ENCODE data around the gene CREB5. TPM values are rescaled to one million over a fixed set of nuclear protein-coding genes. Genes with fewer than 3 reads are reported as not detected.

CREB5 gene
- total RNA-seq, 4 donors from 2014 or later, result 11.9 to 25.3 (median 14.4) TPM

DNA sequence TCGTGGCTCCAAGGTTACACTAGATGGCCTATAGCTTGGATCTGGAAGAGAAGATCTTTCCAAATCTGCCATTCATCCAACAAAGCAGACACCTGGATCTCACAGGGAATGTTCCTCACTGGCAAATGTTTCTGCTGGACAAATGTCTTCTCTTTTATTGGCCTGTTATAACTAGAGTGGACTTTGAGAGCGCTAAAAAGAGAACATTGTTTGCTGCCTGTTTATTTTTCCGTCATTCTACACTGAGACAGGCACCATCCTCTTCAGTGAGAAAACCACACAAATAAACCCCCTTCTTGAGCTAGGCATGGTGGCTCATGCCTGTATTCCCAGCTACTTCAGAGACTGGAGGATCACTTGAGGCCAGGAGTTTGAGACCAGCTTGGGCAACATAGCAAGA, 206.9 kb downstream of the CREB5 start:
- TF ChIP-seq, protein P1, sequence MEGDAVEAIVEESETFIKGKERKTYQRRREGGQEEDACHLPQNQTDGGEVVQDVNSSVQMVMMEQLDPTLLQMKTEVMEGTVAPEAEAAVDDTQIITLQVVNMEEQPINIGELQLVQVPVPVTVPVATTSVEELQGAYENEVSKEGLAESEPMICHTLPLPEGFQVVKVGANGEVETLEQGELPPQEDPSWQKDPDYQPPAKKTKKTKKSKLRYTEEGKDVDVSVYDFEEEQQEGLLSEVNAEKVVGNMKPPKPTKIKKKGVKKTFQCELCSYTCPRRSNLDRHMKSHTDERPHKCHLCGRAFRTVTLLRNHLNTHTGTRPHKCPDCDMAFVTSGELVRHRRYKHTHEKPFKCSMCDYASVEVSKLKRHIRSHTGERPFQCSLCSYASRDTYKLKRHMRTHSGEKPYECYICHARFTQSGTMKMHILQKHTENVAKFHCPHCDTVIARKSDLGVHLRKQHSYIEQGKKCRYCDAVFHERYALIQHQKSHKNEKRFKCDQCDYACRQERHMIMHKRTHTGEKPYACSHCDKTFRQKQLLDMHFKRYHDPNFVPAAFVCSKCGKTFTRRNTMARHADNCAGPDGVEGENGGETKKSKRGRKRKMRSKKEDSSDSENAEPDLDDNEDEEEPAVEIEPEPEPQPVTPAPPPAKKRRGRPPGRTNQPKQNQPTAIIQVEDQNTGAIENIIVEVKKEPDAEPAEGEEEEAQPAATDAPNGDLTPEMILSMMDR (IDR thresholded peaks at IDR 0.05; ENCODE audit: low read depth), result no peak

GRCh38 chr7:28621369-28621841, 209.1 kb downstream of the CREB5 start:
- TF ChIP-seq, protein P1 (IDR thresholded peaks at IDR 0.05; ENCODE audit: low read depth), result no peak

DNA sequence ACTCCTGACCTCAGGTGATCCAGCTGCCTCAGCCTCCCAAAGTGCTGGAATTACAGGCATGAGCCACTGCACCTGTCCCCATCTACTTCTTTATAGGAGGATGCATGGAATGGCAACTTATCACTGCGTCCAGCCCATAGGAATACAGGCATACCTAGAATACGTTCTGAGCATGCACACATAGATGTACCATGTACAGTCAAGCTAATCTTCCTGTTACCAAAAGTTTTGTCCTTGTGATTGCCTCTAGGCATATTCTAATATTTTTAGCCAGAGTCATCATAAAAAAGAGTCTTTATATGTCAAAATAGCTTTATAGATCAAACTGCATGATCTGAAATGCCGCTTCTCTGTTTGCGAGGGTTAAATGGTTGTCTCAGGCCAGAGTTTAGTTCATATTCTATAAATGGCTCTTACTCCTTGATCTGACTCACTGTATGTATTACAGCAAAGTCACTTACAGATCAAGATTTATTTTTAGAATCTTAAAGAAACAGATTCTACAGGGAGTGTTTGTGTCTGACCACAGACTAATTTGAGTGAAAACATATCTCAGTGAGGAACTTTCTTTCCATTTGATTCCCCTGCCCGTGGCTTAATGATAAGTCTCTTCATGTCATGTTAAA, 210.9 kb downstream of the CREB5 start:
- TF ChIP-seq, protein P1 (IDR thresholded peaks at IDR 0.05; ENCODE audit: low read depth), result no peak

- TF ChIP-seq, protein P1 (IDR thresholded peaks at IDR 0.05; ENCODE audit: low read depth), result no peak
Measured at GRCh38 chr7:28623863-28624262, 211.5 kb downstream of the CREB5 start.

DNA sequence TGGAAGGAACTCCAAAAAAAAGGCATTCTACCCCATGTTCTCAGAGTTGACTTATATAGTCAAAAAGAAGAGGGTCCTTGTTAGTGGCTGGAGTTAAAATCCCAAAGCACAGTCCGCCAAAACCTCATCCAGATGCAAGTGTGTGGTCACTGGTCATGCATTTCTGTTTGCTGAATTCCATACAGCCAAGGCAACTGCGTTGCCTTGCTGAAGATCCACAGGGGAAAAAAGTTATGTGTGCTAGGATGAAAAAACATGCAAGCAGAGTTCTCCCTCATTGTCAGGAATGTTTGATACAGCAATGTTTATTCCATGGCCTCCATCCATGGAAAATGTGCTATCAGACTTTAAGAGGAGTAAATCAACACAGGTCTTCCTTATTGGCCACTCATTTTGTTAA, 213.1 kb downstream of the CREB5 start:
- TF ChIP-seq, protein P1 (IDR thresholded peaks at IDR 0.05; ENCODE audit: low read depth), result no peak

GRCh38 chr7:28626221-28626620, 213.9 kb downstream of the CREB5 start:
- TF ChIP-seq, protein P1 (IDR thresholded peaks at IDR 0.05; ENCODE audit: low read depth), result no peak

DNA sequence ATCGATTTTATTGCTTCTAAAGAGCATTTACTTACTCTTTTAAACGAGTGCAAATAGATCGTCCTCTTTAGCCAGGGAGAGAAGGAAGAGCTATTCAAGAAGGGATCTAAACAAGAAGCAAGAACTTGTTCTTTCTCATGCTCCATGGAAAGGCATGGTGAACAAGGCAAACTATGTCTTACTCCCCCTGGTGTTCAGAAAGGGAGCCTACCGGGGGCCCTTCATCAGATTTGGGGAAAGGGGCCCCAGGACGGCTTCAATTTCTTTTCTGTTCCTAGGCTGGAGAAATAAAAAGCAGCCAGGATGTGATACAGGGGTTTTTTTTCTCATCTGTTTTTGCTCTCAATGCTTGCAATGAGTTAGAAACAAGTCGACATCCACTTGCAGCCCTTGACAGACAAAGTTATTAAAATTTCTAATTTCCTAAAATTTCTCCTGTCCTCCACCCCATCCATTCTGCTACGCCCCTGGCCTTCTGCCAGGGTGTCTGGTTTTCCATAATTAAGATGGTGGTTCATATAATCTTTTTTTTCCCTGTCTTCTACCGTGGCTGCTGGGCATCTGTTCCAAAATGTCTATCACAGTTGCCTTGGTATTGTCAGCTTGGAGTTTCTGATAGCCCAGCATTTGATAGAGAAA, 214.4 kb downstream of the CREB5 start:
- TF ChIP-seq, protein P1 (IDR thresholded peaks at IDR 0.05; ENCODE audit: low read depth), result no peak

Data from subcutaneous adipose tissue (tissue), 4 donors.